ENCODE results near the gene PTGER1. TPM values are rescaled to one million over a fixed set of nuclear protein-coding genes. Genes with fewer than 3 reads are reported as not detected.
A peak's percentile ranks its signal among the peaks of the same experiment; 100 is the strongest.

PTGER1 gene
- total and polyA plus RNA-seq, 2 of the 4 experiments (the other 2 are of a cell fraction): 0.54 to 0.60 TPM

DNA sequence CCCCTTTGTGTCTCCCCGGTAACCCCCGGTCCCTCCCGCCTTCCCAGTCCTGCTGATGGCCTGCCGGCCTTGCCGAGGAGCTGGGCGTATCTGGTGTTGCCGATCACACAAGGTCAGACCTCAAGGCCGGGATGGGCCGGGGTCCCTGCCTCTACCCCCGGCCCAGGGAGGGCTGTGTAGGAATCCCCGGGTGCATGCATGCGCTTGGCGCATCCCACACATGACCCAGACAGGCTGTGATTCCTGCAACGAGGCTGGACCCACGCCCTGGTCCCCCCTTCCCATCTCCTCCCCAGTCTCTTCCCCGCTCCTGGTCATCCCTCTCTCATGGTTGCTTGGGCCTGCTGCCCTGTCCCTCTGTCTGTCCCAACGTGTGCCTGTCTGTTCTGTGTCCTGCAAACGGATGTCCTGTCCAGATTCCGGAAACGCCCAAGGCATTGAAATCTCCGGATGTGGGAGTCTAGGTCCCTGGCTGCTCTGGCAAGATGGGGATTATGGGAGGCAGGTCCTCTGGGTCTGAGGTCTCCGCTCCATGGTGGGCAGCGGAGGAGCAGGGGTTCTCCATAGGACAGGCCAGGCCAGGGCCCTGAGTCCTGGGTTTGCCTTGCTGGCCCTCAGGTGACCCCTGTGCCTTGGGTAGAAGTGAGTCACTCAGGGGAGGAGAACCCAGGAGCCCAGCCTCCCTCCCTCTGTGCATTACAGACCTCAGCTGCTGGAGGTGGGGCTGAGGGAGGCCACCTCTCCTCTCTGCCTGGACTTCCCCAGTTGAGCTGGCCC, 40.4 kb downstream of the PTGER1 start:
- dilution Hi-C loops (cut with HindIII; ENCODE audit: low sequenced_read_pairs, unreplicated experiment): no loop called here
- peaks cover 17% of the 10 kb centered on the region for H3K4me1 ChIP-seq (ENCODE audit: control insufficient read depth, insufficient read depth, low read length)
- in situ Hi-C loops (cut with MboI; ENCODE audit: low sequenced_read_pairs): no loop called here
- H3K9ac ChIP-seq (ENCODE audit: low read depth, low read length): no peak overlapping the region
- H2BK15ac ChIP-seq (ENCODE audit: low read depth, low read length): no peak overlapping the region
- no peak overlapping the region for H3K18ac ChIP-seq (ENCODE audit: low read depth, low read length)
- peak overlapping the region; percentile 7; the same call in 1 of the 2 replicates for H4K5ac ChIP-seq (ENCODE audit: low read depth, low read length)
- peak overlapping the region; percentile 91 for H3K4me2 ChIP-seq (ENCODE audit: low read depth, low read length)
- H3K4ac ChIP-seq (ENCODE audit: low read depth, low read length): no peak overlapping the region
- peak overlapping the region; percentile 18 for H2BK5ac ChIP-seq (ENCODE audit: low read depth, low read length, poor library complexity, severe bottlenecking)
- no peaks in the 10 kb centered on the region for H3K9me3 ChIP-seq (ENCODE audit: control insufficient read depth, insufficient read depth, low read length)
- TF ChIP-seq USF2 (IDR thresholded peaks at IDR 0.05; ENCODE audit: low read depth, low read length) (0 out of 2 replicates have a peak, but pooled peaks have one; percentile 22), CHD1 (IDR thresholded peaks at IDR 0.05; ENCODE audit: low read depth, low read length) (no peak), POLR2A (IDR thresholded peaks at IDR 0.05; ENCODE audit: low read depth, low read length) (no peak), MAZ (IDR thresholded peaks at IDR 0.05; ENCODE audit: borderline replicate concordance, low read depth, low read length) (peak; percentile 33; the same call in 1 of the 2 replicates)
- POLR2A ChIA-PET (ENCODE audit: unreplicated experiment): no interaction called here
- no peak overlapping the region for H3K23ac ChIP-seq (ENCODE audit: low read depth, low read length)
- no TSS peak for BruUV-seq (replicated peaks)
- peaks cover 18% of the 10 kb centered on the region for H3K9me1 ChIP-seq (ENCODE audit: insufficient read depth, low read length)
- no peak overlapping the region for H4K91ac ChIP-seq (ENCODE audit: insufficient read depth, low read depth, low read length)
- no peak overlapping the region for H3K56ac ChIP-seq (ENCODE audit: extremely low read depth, insufficient read depth, low read length)
- ATAC-seq (ENCODE audit: low read depth) (peak; percentile 69), DNase-seq (peak; percentile 72)
- no peak overlapping the region for H2BK120ac ChIP-seq (ENCODE audit: low read depth, low read length)
- H3K4me3 ChIP-seq (ENCODE audit: insufficient read depth, low read depth, low read length): no peak overlapping the region
- no peak overlapping the region for H2BK20ac ChIP-seq (ENCODE audit: low read depth, low read length)
- 60% methylated on average over 12 of the region's 23 CpGs; no CpG with 5 or more reads in 1 of the 2 experiments for WGBS, 2 experiments (ENCODE audit: extremely low coverage in 2 of 2, insufficient read length in 1 of 2)
- H2AFZ ChIP-seq (replicated peaks; ENCODE audit: low read length, poor library complexity): peak overlapping the region; percentile 68
- H4K20me1 ChIP-seq (ENCODE audit: insufficient read depth, low read length): peaks cover 23% of the 10 kb centered on the region
- peak overlapping the region in 1 of 2 experiments; percentile 40; a peak in 2 of 4 replicates for H4K8ac ChIP-seq (ENCODE audit: low read depth in 2 of 2, low read length in 2 of 2)
- 0 out of 2 replicates have a peak, but pooled peaks cover 6% of the 10 kb centered on the region for H3K36me3 ChIP-seq (ENCODE audit: control insufficient read depth, insufficient read depth, low read length)
- intact Hi-C loops (cut with micrococcal nuclease): no loop called here
- H3K27ac ChIP-seq (ENCODE audit: insufficient read depth, low read length): no peak overlapping the region
- H3K79me1 ChIP-seq (ENCODE audit: low read depth in 1 of 2, low read length in 2 of 2): peaks cover 28 to 63% of the 10 kb centered on the region in 2 experiments
- CTCF ChIA-PET: no interaction called here
- H2AK5ac ChIP-seq (ENCODE audit: low read depth, low read length): peak overlapping the region; percentile 81
- H3K27me3 ChIP-seq (ENCODE audit: control insufficient read depth, insufficient read depth, low read length): no peaks in the 10 kb centered on the region
- H3K14ac ChIP-seq (replicated peaks; ENCODE audit: low read depth, low read length): 0 out of 2 replicates have a peak overlapping the region, but pooled peaks have one; percentile 3
- peak overlapping the region; percentile 99 for H2AK9ac ChIP-seq (replicated peaks; ENCODE audit: low read depth, low read length, poor library complexity)
